Right atrium auricular region (tissue), 2 donors: ENCODE measurements around the gene MRPS5. TPM values are rescaled to one million over a fixed set of nuclear protein-coding genes. Genes with fewer than 3 reads are reported as not detected.

ENCODE experiments used
- DNase-seq: peaks from one replicate; pipeline ENCODE4 v3.0.0-alpha.2; 2019; ENCODE audit warnings: low spot score
- H3K27ac ChIP-seq, 2 donors: fragments of 200-600 bp; sonication (generic); 1 replicate in 1 of 2; 2 replicates in 1 of 2; pipeline ENCODE4 v1.5.1; 2016 to 2019
- H3K27me3 ChIP-seq, 2 donors: fragments of 200-600 bp; sonication (generic); one replicate each; pipeline versions ENCODE4 v1.5.1 to v1.6.0; 2017 to 2019
- H3K36me3 ChIP-seq: fragments of 200-600 bp; sonication (generic); one replicate; pipeline ENCODE4 v1.5.1; 2016
- H3K4me1 ChIP-seq, 2 donors: fragments of 200-600 bp; sonication (generic); one replicate each; pipeline versions ENCODE4 v1.5.1 to v1.6.0; 2017 to 2019
- H3K4me3 ChIP-seq, 2 donors: fragments of 200-600 bp; sonication (generic); 1 replicate in 1 of 2; 2 replicates in 1 of 2; pipeline ENCODE4 v1.5.1; 2017 to 2019; ENCODE audit warnings: mild to moderate bottlenecking in 1 of 2, moderate library complexity in 1 of 2
- H3K9me3 ChIP-seq, 2 donors: fragments of 200-600 bp; sonication (generic); one replicate each; pipeline ENCODE4 v1.5.1; 2019
- total RNA-seq, 2 donors: library from RNA; depleted of rRNA; stranded (reverse); fragments of >200 nt; gene quantifications; one replicate each; pipeline ENCODE4 v1.1.0, GENCODE V29; 2016
- TF ChIP-seq, protein P1 (sequence below), 2 donors: fragments of 200-600 bp; sonication (generic); IDR thresholded peaks; one replicate each; pipeline ENCODE4 v1.5.1; 2019; ENCODE audit warnings: antibody characterized with exemption in 2 of 2

The MRPS5 gene
- total RNA-seq, 2 donors from 2014 or later: 39.0 to 57.7 TPM

DNA sequence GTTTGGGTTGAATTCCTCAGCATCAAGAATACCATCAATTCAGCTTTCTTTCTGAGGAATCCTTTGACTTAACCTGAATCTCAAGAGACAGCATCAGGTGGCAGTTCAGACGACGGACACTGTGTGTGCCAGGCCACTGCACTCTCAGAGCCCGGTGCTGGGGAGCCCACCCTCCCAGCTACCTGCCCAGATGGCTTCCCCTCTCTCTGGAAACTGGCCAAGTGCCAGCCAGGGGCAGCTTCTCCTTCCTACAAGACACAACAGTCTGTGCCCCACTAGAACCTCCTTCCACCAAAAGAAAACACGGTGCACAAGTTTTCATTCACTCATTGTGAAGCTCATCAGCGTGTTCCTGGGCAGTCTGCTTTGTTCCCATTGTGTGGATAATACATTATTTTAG lies 67.6 kb downstream of the MRPS5 start:
- H3K9me3 ChIP-seq: no peaks in the 10 kb centered on the region
- no peak overlapping the region for H3K27ac ChIP-seq
- no peak overlapping the region for H3K4me3 ChIP-seq
- no peaks in the 10 kb centered on the region for H3K27me3 ChIP-seq
- no peak for DNase-seq
- H3K4me1 ChIP-seq: no peaks in the 10 kb centered on the region
- TF ChIP-seq, protein P1, sequence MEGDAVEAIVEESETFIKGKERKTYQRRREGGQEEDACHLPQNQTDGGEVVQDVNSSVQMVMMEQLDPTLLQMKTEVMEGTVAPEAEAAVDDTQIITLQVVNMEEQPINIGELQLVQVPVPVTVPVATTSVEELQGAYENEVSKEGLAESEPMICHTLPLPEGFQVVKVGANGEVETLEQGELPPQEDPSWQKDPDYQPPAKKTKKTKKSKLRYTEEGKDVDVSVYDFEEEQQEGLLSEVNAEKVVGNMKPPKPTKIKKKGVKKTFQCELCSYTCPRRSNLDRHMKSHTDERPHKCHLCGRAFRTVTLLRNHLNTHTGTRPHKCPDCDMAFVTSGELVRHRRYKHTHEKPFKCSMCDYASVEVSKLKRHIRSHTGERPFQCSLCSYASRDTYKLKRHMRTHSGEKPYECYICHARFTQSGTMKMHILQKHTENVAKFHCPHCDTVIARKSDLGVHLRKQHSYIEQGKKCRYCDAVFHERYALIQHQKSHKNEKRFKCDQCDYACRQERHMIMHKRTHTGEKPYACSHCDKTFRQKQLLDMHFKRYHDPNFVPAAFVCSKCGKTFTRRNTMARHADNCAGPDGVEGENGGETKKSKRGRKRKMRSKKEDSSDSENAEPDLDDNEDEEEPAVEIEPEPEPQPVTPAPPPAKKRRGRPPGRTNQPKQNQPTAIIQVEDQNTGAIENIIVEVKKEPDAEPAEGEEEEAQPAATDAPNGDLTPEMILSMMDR (IDR thresholded peaks at IDR 0.05): no peak
- no peaks in the 10 kb centered on the region for H3K36me3 ChIP-seq

DNA sequence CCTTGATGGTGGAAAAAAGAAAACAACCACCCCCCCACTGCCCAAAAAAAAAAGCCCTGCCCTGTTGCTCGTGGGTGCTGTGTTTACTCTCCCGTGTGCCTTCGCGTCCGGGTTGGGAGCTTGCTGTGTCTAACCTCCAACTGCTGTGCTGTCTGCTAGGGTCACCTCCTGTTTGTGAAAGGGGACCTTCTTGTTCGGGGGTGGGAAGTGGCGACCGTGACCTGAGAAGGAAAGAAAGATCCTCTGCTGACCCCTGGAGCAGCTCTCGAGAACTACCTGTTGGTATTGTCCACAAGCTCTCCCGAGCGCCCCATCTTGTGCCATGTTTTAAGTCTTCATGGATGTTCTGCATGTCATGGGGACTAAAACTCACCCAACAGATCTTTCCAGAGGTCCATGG lies 68.1 kb downstream of the MRPS5 start:
- H3K36me3 ChIP-seq: no peaks in the 10 kb centered on the region
- H3K27me3 ChIP-seq: no peaks in the 10 kb centered on the region
- H3K4me3 ChIP-seq: no peak overlapping the region
- H3K9me3 ChIP-seq: no peaks in the 10 kb centered on the region
- TF ChIP-seq, protein P1 (IDR thresholded peaks at IDR 0.05): peak in 1 of 2 donors; percentile 44
- no peak for DNase-seq
- no peak overlapping the region for H3K27ac ChIP-seq
- no peaks in the 10 kb centered on the region for H3K4me1 ChIP-seq

DNA sequence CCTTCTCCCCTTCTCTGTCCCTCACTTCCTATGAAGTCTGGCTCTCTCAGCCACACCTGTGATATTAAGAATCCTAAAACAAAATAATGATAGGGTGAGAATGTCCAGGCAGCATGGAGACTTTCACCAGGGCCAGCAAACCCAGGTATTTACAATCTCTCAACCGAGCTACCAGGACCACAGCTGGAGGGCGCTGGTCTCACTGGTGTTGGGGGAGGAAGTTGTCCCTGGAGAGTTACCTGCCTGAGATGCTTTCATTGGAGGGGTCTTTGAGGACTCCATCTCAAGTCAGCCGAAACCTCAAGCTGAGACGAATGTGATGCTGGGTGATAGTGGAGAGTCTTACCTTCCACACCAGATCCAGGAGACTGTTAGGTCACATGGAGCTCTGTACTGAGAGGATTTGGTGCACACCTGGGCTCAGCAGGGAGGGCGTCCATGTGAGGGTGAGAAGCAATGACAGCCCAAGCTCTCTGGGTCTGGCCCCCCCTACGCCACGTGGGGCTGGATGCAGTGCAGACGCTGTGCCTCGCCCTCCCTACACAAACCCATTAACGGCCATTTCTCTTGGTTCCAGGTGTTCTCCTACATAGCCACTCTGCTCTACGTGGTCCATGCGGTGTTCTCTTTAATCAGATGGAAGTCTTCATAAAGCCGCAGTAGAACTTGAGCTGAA lies 68.7 kb downstream of the MRPS5 start:
- no peak for DNase-seq
- no peaks in the 10 kb centered on the region for H3K36me3 ChIP-seq
- no peak overlapping the region for H3K4me3 ChIP-seq
- H3K9me3 ChIP-seq: no peaks in the 10 kb centered on the region
- H3K27me3 ChIP-seq: no peaks in the 10 kb centered on the region
- TF ChIP-seq, protein P1 (IDR thresholded peaks at IDR 0.05): no peak
- no peaks in the 10 kb centered on the region for H3K4me1 ChIP-seq
- no peak overlapping the region for H3K27ac ChIP-seq

DNA sequence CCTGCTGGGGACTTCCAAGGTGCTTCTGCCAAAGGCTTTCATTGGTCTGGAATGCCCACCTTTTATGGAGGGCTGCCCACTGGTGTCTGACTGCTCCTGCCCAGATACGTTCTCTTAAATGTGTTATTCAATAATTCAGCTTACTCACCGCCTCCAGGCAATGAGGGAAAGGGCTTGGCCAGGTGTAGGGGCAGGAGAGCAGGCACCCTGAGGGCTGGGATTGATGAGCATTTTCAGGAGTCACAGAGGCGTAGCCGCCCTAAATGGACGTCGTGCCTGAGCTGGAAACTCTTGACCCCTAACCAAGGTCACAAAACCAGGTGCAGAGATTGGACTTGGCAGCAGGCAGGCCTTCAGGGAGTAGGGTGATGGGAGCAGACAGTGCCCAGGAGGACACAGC lies 69.3 kb downstream of the MRPS5 start:
- Histone ChIP-seq H3K4me3 (no peak overlapping the region), H3K4me1 (no peaks in the 10 kb centered on the region), H3K27me3 (no peaks in the 10 kb centered on the region), H3K9me3 (no peaks in the 10 kb centered on the region), H3K27ac (no peak overlapping the region), H3K36me3 (no peaks in the 10 kb centered on the region)
- no peak for DNase-seq
- TF ChIP-seq, protein P1 (IDR thresholded peaks at IDR 0.05): no peak

DNA sequence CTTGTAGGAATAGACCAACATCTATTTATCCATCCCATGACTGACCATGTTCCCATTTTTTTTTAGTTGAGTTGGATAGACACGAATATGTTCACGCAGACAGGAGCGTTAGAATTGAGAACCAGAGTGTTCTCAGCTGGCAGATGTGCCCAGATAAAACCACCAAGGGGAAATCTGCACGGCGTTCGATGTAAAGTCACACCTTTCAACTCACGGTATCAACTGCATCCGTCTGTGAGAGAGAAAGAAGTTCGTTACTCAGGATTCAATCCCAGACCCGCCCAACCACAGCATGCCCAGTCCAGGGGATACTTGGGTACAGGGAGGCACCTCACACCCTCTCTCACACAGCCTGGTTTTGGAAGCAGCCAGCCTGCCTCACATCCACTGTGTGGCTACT lies 70.0 kb downstream of the MRPS5 start:
- no peak for DNase-seq
- TF ChIP-seq, protein P1 (IDR thresholded peaks at IDR 0.05): no peak
- H3K9me3 ChIP-seq: no peaks in the 10 kb centered on the region
- no peaks in the 10 kb centered on the region for H3K4me1 ChIP-seq
- no peaks in the 10 kb centered on the region for H3K36me3 ChIP-seq
- no peaks in the 10 kb centered on the region for H3K27me3 ChIP-seq
- H3K4me3 ChIP-seq: no peak overlapping the region
- no peak overlapping the region for H3K27ac ChIP-seq
